ENCODE measurements around the gene SUMO1. TPM values are rescaled to one million over a fixed set of nuclear protein-coding genes. Genes with fewer than 3 reads are reported as not detected.
"Not testable (repeated sequence)": the region's sequence is repeated elsewhere in the genome, so short reads cannot be mapped to it uniquely, and the experiment has no call there.

Gene SUMO1
- 100 to 1,000 TPM; 135 to 153 (median 147) TPM for total RNA-seq (2021; fragmentation: NEBNext Ultra II Directional; extraction: Animal tissue kit (Norgen Biotek cat#: 25700))
- long read RNA-seq, transcript SUMO1-203 (5 exons, 1,536 nt), result major isoform, 254 of 290 reads
- long read RNA-seq, transcript SUMO1-205 (5 exons, 534 nt), result minor isoform, 5 of 290 reads
- long read RNA-seq, transcript SUMO1-201 (4 exons, 831 nt), result minor isoform, 5 of 290 reads
- long read RNA-seq, partial matches to known transcripts, result 8 of 290 reads
- long read RNA-seq, other reads (novel, unspliced or antisense), result 12 of 290 reads

GRCh38 chr2:202238234-202239197 is at the start of gene SUMO1:
TSS of gene SUMO1 (minus strand) at chr2:202238597. CDS start at chr2:202238451, 146 bp downstream.
- DNase-seq, result peak; percentile 74
- Mint-ChIP-seq H3K27me3 (ENCODE audit: insufficient read depth) (no peaks in the 10 kb centered on the region), H3K4me3 (peak within 1 kb of the TSS; percentile 97), H3K9me3 (no peaks in the 10 kb centered on the region), H3K4me1 (ENCODE audit: low read depth) (peaks cover 25% of the 10 kb centered on the region), H3K36me3 (ENCODE audit: low read depth) (no peaks in the 10 kb centered on the region), H3K27ac (peak within 1 kb of the TSS; percentile 91)
- TF ChIP-seq, protein P1, sequence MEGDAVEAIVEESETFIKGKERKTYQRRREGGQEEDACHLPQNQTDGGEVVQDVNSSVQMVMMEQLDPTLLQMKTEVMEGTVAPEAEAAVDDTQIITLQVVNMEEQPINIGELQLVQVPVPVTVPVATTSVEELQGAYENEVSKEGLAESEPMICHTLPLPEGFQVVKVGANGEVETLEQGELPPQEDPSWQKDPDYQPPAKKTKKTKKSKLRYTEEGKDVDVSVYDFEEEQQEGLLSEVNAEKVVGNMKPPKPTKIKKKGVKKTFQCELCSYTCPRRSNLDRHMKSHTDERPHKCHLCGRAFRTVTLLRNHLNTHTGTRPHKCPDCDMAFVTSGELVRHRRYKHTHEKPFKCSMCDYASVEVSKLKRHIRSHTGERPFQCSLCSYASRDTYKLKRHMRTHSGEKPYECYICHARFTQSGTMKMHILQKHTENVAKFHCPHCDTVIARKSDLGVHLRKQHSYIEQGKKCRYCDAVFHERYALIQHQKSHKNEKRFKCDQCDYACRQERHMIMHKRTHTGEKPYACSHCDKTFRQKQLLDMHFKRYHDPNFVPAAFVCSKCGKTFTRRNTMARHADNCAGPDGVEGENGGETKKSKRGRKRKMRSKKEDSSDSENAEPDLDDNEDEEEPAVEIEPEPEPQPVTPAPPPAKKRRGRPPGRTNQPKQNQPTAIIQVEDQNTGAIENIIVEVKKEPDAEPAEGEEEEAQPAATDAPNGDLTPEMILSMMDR (IDR thresholded peaks at IDR 0.05), result 0 out of 2 replicates have a peak, but pooled peaks have one; percentile 10

DNA sequence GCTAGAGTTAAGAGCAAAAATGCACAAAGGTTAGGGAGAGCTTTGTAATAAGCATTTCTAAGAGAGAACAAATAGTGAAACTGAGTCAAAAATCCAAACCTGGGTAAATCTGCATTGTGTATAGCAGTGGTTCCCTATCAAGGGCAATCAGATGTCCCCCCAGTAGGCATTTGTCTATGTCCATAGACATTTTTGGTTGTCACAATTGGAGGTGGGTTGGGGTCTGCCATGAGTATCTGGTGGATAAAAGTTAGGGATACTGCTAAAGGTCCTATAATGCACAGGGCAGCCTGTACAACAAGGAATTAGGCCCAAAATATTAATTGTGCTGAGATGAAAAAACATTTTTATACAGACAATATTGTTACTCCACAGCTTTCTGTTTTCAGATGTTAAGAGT is 48.2 kb upstream of the SUMO1 start:
- Mint-ChIP-seq H3K27me3 (ENCODE audit: insufficient read depth) (0 out of 2 replicates have a peak, but pooled peaks cover 2% of the 10 kb centered on the region), H3K27ac (no peak overlapping the region), H3K36me3 (ENCODE audit: low read depth) (peaks cover 36% of the 10 kb centered on the region), H3K9me3 (no peaks in the 10 kb centered on the region), H3K4me1 (ENCODE audit: low read depth) (peaks cover 22% of the 10 kb centered on the region), H3K4me3 (no peak overlapping the region)
- TF ChIP-seq, protein P1 (IDR thresholded peaks at IDR 0.05), result no peak
- no peak for DNase-seq

DNA sequence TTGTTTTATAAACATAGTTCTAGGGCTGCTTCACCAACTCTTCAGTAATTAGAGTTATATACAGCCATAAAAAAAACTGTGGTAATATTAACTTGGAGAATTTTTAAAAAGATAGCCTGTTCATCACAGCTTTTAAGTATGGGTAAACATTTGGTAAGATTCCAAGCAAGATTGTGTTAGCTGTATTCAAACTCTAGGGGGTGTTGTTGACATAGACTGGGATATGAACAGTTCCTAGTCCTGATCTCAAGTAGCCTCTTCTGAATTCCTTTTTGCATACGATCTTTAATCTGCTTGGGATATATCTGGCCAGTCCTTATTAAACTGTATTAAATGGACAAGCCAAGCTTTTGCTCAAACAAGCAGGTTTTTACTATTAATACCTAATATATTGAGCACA is 40.5 kb upstream of the SUMO1 start:
- TF ChIP-seq, protein P1 (IDR thresholded peaks at IDR 0.05), result peak; percentile 74
- peaks cover 33% of the 10 kb centered on the region for H3K4me1 Mint-ChIP-seq (ENCODE audit: low read depth)
- DNase-seq, result peak; percentile 68
- H3K36me3 Mint-ChIP-seq (ENCODE audit: low read depth), result peaks cover 29% of the 10 kb centered on the region
- H3K27me3 Mint-ChIP-seq (ENCODE audit: insufficient read depth), result no peaks in the 10 kb centered on the region
- H3K27ac Mint-ChIP-seq, result peak overlapping the region; percentile 71; the same call in 1 of the 2 replicates
- no peaks in the 10 kb centered on the region for H3K9me3 Mint-ChIP-seq
- no peak overlapping the region for H3K4me3 Mint-ChIP-seq

- Mint-ChIP-seq H3K9me3 (no peaks in the 10 kb centered on the region), H3K36me3 (ENCODE audit: low read depth) (peaks cover 29% of the 10 kb centered on the region), H3K27me3 (ENCODE audit: insufficient read depth) (no peaks in the 10 kb centered on the region), H3K27ac (peak overlapping the region; percentile 71), H3K4me1 (ENCODE audit: low read depth) (peaks cover 37% of the 10 kb centered on the region), H3K4me3 (peak overlapping the region; percentile 41)
- TF ChIP-seq, protein P1 (IDR thresholded peaks at IDR 0.05), result no peak
- DNase-seq, result peak; percentile 62
Measured at GRCh38 chr2:202278036-202278760, 39.8 kb upstream of the SUMO1 start.

DNA sequence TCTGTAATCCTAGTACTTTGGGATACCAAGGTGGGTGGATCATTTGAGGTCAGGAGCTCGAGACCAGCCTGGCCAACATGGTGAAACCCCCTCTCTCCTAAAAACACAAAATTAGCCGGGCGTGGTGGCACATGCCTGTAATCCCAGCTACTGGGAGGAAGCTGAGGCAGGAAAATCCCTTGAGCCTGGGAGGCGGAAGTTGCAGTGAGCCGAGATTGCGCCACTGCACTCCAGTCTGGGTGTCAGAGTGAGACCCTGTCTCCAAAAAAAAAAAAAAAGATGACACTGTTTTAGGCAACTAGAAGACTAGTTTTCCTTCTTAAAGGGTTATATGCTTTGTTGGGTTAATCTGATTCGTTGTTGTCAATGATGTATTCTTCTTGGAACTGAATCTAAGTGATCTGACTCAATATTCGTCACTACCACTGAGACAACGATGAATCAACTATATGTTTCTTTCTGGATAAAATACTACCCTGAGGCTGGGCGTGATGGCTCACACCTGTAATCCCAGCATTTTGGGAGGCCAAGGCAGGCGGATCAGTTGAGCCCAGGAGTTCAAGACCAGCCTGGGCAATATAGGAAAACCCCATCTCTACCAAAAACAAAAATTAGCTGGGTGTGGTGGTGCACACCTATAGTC is 37.8 kb upstream of the SUMO1 start:
- not testable (repeated sequence) for H3K27me3 Mint-ChIP-seq (ENCODE audit: insufficient read depth); H3K9me3 Mint-ChIP-seq
- Mint-ChIP-seq H3K4me1 (ENCODE audit: low read depth) (peaks cover 49% of the 10 kb centered on the region), H3K36me3 (ENCODE audit: low read depth) (peaks cover 21% of the 10 kb centered on the region), H3K27ac (peak overlapping the region; percentile 85), H3K4me3 (peak overlapping the region; percentile 72)
- DNase-seq, result peak; percentile 84
